GM12878 (cell line): Measurements from ENCODE around the gene SLC2A2. TPM values are rescaled to one million over a fixed set of nuclear protein-coding genes. Genes with fewer than 3 reads are reported as not detected.

Source experiments
- ATAC-seq: fragments of 200-7000 bp; cut with Tn5 transposase; 3 replicates; pipeline ENCODE4 v1.9.1; 2020; ENCODE audit warnings: mild to moderate bottlenecking, moderate library complexity
- BruUV-seq: library from RNA; stranded (reverse); fragments of 400-500 nt; replicated peaks from 2 replicates; lab custom pipeline; 2021; lab: Mats Ljungman, UMichigan
- CTCF ChIA-PET: fragments of 300-600 bp; sonication (Branson Sonifier 250); formaldehyde crosslinking; extraction: SDS; loops from one replicate; lab custom pipeline; 2021; ENCODE audit warnings: inconsistent platforms; lab: Yijun Ruan, JAX
- POLR2A ChIA-PET: fragments of 350-600 bp; formaldehyde crosslinking; extraction: SDS; loops from one replicate; lab custom pipeline; 2021; ENCODE audit warnings: inconsistent platforms; lab: Charles Lee
- RAD21 ChIA-PET: fragments of 300-600 bp; sonication (Branson Sonifier 250); formaldehyde crosslinking; loops from one replicate; lab custom pipeline; 2023; ENCODE audit warnings: antibody characterized with exemption; ENCODE audit not compliant: unreplicated experiment; lab: Charles Lee
- SMC1A ChIA-PET: fragments of 300-600 bp; sonication (Branson Sonifier 250); formaldehyde crosslinking; loops from one replicate; lab custom pipeline; 2023; ENCODE audit not compliant: unreplicated experiment, uncharacterized antibody; lab: Charles Lee
- DNase-seq: peaks from one replicate; pipeline ENCODE4 v3.0.0-alpha.2; 2011; ENCODE audit warnings: low read depth, low spot score
- FAIRE-seq: peaks from 3 replicates; lab custom pipeline; 2011; peaks lifted over from hg19 to GRCh38; lab: Jason Lieb, UNC
- H2AFZ ChIP-seq: 2 replicates; pipeline ENCODE4 v1.6.0; 2011; ENCODE audit warnings: low read depth, low read length, control low read depth; ENCODE audit not compliant: control insufficient read depth
- H3K27ac ChIP-seq: 2 replicates; pipeline ENCODE4 v1.5.1; 2011; ENCODE audit warnings: control low read depth; ENCODE audit not compliant: control insufficient read depth, insufficient read depth
- H3K27me3 ChIP-seq, 2 experiments: replicated peaks in 1 of 2; 2 replicates each; pipeline versions ENCODE4 v1.6.0 to v1.6.1; 2011; ENCODE audit warnings: low read length in 1 of 2; ENCODE audit not compliant: control insufficient read depth in 2 of 2, insufficient read depth in 2 of 2
- H3K36me3 ChIP-seq, 2 experiments: 2 replicates each; pipeline ENCODE4 v1.5.1; 2011; ENCODE audit warnings: low read length in 1 of 2; ENCODE audit not compliant: control insufficient read depth in 2 of 2, insufficient read depth in 2 of 2
- H3K4me1 ChIP-seq: 2 replicates; pipeline ENCODE4 v1.6.1; 2011; ENCODE audit warnings: mild to moderate bottlenecking, low read length, moderate library complexity, mixed read lengths; ENCODE audit not compliant: control insufficient read depth, insufficient read depth
- H3K4me2 ChIP-seq: 2 replicates; pipeline ENCODE4 v1.6.0; 2011; ENCODE audit warnings: control low read depth; ENCODE audit not compliant: control insufficient read depth, insufficient read depth
- H3K4me3 ChIP-seq: fragments of 200-600 bp; sonication (generic); 2 replicates; pipeline ENCODE4 v1.5.1; 2016
- H3K79me2 ChIP-seq: 2 replicates; pipeline ENCODE4 v1.6.0; 2011; ENCODE audit warnings: low read length; ENCODE audit not compliant: control insufficient read depth, insufficient read depth
- H3K9ac ChIP-seq: 2 replicates; pipeline ENCODE4 v1.8.0; 2011; ENCODE audit warnings: low read length, control low read depth, mixed read lengths; ENCODE audit not compliant: control insufficient read depth, insufficient read depth
- H3K9me3 ChIP-seq: replicated peaks from 3 replicates; pipeline ENCODE4 v1.5.1; 2011; ENCODE audit warnings: mild to moderate bottlenecking, low read length; ENCODE audit not compliant: control insufficient read depth, insufficient read depth
- H4K20me1 ChIP-seq: 2 replicates; pipeline ENCODE4 v1.6.0; 2011; ENCODE audit not compliant: control insufficient read depth, insufficient read depth
- CREM ChIP-seq: IDR thresholded peaks from 2 replicates; pipeline ENCODE4 v1.6.1; 2014; ENCODE audit warnings: antibody characterized with exemption, low read depth
- EGR1 ChIP-seq, 2 experiments: IDR thresholded peaks; 1 replicate in 1 of 2; 2 replicates in 1 of 2; pipeline ENCODE4 v1.6.1; 2011 to 2012; ENCODE audit warnings: low read depth in 2 of 2, low read length in 2 of 2, borderline replicate concordance in 1 of 2, mild to moderate bottlenecking in 1 of 2, moderate library complexity in 1 of 2
- HDGF ChIP-seq: fragments of 450-650 bp; IDR thresholded peaks from 2 replicates; pipeline ENCODE4 v1.6.1; 2016; ENCODE audit warnings: antibody characterized with exemption
- NR2C2 ChIP-seq: IDR thresholded peaks from 2 replicates; pipeline ENCODE4 v1.6.1; 2011; ENCODE audit warnings: borderline replicate concordance, low read depth; ENCODE audit not compliant: control insufficient read depth, insufficient read length
- SIX5 ChIP-seq: IDR thresholded peaks from 2 replicates; pipeline ENCODE4 v1.6.1; 2011; ENCODE audit warnings: mild to moderate bottlenecking, low read depth, low read length, moderate library complexity; ENCODE audit not compliant: severe bottlenecking
- SP1 ChIP-seq: IDR thresholded peaks from one replicate; pipeline ENCODE4 v1.6.1; 2011; ENCODE audit warnings: low read depth, low read length
- SPI1 ChIP-seq: IDR thresholded peaks from 2 replicates; pipeline ENCODE4 v1.6.1; 2011; ENCODE audit warnings: low read depth, mild to moderate bottlenecking, low read length, moderate library complexity, borderline replicate concordance; ENCODE audit not compliant: insufficient read depth
- TCF12 ChIP-seq: IDR thresholded peaks from 2 replicates; pipeline ENCODE4 v1.6.1; 2011; ENCODE audit warnings: low read depth, mild to moderate bottlenecking, low read length
- TCF3 ChIP-seq: IDR thresholded peaks from 2 replicates; pipeline ENCODE4 v1.6.1; 2012; ENCODE audit warnings: low read depth, mild to moderate bottlenecking, low read length, borderline replicate concordance; ENCODE audit not compliant: insufficient read depth
- ZSCAN29 ChIP-seq: fragments of 450-650 bp; IDR thresholded peaks from 2 replicates; pipeline ENCODE4 v1.6.1; 2017; ENCODE audit warnings: mild to moderate bottlenecking, moderate library complexity
- WGBS: methylation state at CpG from one replicate; pipeline ENCODE4 v1.1.6; 2016; ENCODE audit warnings: low lambda C conversion rate; ENCODE audit not compliant: insufficient replicate concordance, insufficient coverage; ENCODE audit errors: missing lambda C conversion rate; 5-methylcytosine and 5-hydroxymethylcytosine counted together
- in situ Hi-C: fragments of 300-500 bp; cut with MboI; formaldehyde crosslinking; loops from 9 replicates; pipeline ENCODE4 v1.14.3; 2018; ENCODE audit warnings: mixed read lengths
- intact Hi-C: fragments of 100-400 bp; cut with micrococcal nuclease; formaldehyde crosslinking; loops from one replicate; pipeline ENCODE4 v1.14.2; 2022; ENCODE audit not compliant: unreplicated experiment
- polyA plus RNA-seq, 11 experiments: library from polyadenylated mRNA; depleted of rRNA in 4 of 11; unstranded in 6 of 11; stranded (reverse) in 5 of 11; fragments of >200 nt; fragmentation: Nextera tagmentation in 4 of 11; fragmentation: Illumina TruSeq in 1 of 11; extraction: Ambion mirVana in 4 of 11; extraction: Trizol in 1 of 11; gene quantifications; 1 replicate in 1 of 11; 2 replicates in 10 of 11; pipeline versions ENCODE4 v1.2.1 to v1.2.3, GENCODE V29; 2011 to 2016; ENCODE audit warnings: inconsistent platforms in 2 of 11, missing spikeins in 2 of 11, low read depth in 1 of 11
- total RNA-seq, 4 experiments: library from RNA; depleted of rRNA in 3 of 4; stranded (reverse); fragments of >200 nt in 3 of 4; fragmentation: Illumina TruSeq in 1 of 4; extraction: Trizol in 1 of 4; gene quantifications; 2 replicates each; pipeline versions ENCODE4 v1.2.1 to v1.2.3, GENCODE V29; 2013 to 2021
- TF ChIP-seq, protein P1 (sequence below): fragments of 450-650 bp; IDR thresholded peaks from 2 replicates; pipeline ENCODE4 v1.6.1; 2017; ENCODE audit warnings: mild to moderate bottlenecking, moderate library complexity
- TF ChIP-seq, protein P2 (sequence below): fragments of 450-650 bp; IDR thresholded peaks from 2 replicates; pipeline ENCODE4 v1.6.1; 2014; ENCODE audit warnings: mild to moderate bottlenecking

Gene SLC2A2
- total and polyA plus RNA-seq, 10 of the 15 experiments (the other 5 are each of a cell fraction or from before 2014, with no cell fraction given): 0.04 to 0.10 (median 0.04) TPM; not detected in 7

DNA sequence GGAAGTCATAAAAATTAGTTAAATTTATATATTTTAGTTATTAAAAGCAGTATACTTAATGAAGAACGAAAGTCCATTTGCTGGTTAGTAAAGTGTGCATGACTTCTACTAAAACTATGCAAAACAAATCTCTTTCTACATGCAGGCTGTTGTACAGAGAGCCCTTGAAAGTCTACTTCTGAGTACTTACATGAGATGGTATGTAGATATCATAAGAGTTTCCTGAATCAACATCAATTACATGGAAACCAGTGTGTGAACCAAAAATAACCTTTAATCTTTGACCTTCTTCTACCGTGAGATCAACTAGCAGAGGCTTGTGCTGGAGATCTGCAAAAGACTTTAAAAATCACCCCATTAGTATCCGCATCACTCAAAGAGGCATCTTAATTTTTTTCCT is 42.1 kb upstream of the SLC2A2 start:
- no peak overlapping the region for H3K4me2 ChIP-seq
- H3K36me3 ChIP-seq: peaks cover 6 to 29% of the 10 kb centered on the region in 2 experiments; a peak in 3 of 4 replicates
- CTCF ChIA-PET: interaction anchor here (0.6 to 1.0 kb wide), 2 partner anchors 106 to 498 kb away, joined by 3 read pairs; no protein-coding TSS in a partner anchor
- H3K4me1 ChIP-seq: no peaks in the 10 kb centered on the region
- POLR2A ChIA-PET: no interaction called here
- ATAC-seq (no peak), FAIRE-seq (no peak), DNase-seq (no peak)
- H3K27ac ChIP-seq: no peak overlapping the region
- 95% methylated on average over 3 of the region's 3 CpGs for WGBS
- TF ChIP-seq SIX5 (no peak), HDGF (no peak), TCF3 (no peak), ZSCAN29 (no peak), TCF12 (no peak), SP1 (no peak), EGR1 (IDR thresholded peaks at IDR 0.05; ENCODE audit: borderline replicate concordance in 1 of 2, low read depth in 2 of 2, low read length in 2 of 2) (no peak), SPI1 (no peak), NR2C2 (no peak), CREM (no peak)
- TF ChIP-seq, protein P1, sequence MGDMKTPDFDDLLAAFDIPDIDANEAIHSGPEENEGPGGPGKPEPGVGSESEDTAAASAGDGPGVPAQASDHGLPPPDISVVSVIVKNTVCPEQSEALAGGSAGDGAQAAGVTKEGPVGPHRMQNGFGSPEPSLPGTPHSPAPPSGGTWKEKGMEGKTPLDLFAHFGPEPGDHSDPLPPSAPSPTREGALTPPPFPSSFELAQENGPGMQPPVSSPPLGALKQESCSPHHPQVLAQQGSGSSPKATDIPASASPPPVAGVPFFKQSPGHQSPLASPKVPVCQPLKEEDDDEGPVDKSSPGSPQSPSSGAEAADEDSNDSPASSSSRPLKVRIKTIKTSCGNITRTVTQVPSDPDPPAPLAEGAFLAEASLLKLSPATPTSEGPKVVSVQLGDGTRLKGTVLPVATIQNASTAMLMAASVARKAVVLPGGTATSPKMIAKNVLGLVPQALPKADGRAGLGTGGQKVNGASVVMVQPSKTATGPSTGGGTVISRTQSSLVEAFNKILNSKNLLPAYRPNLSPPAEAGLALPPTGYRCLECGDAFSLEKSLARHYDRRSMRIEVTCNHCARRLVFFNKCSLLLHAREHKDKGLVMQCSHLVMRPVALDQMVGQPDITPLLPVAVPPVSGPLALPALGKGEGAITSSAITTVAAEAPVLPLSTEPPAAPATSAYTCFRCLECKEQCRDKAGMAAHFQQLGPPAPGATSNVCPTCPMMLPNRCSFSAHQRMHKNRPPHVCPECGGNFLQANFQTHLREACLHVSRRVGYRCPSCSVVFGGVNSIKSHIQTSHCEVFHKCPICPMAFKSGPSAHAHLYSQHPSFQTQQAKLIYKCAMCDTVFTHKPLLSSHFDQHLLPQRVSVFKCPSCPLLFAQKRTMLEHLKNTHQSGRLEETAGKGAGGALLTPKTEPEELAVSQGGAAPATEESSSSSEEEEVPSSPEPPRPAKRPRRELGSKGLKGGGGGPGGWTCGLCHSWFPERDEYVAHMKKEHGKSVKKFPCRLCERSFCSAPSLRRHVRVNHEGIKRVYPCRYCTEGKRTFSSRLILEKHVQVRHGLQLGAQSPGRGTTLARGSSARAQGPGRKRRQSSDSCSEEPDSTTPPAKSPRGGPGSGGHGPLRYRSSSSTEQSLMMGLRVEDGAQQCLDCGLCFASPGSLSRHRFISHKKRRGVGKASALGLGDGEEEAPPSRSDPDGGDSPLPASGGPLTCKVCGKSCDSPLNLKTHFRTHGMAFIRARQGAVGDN: no peak
- TF ChIP-seq, protein P2, sequence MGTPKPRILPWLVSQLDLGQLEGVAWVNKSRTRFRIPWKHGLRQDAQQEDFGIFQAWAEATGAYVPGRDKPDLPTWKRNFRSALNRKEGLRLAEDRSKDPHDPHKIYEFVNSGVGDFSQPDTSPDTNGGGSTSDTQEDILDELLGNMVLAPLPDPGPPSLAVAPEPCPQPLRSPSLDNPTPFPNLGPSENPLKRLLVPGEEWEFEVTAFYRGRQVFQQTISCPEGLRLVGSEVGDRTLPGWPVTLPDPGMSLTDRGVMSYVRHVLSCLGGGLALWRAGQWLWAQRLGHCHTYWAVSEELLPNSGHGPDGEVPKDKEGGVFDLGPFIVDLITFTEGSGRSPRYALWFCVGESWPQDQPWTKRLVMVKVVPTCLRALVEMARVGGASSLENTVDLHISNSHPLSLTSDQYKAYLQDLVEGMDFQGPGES: no peak
- BruUV-seq: no TSS peak
- no peaks in the 10 kb centered on the region for H3K27me3 ChIP-seq
- intact Hi-C loops: no loop called here
- no peak overlapping the region for H3K4me3 ChIP-seq
- H3K9me3 ChIP-seq: no peaks in the 10 kb centered on the region
- no peaks in the 10 kb centered on the region for H3K79me2 ChIP-seq
- H4K20me1 ChIP-seq: no peaks in the 10 kb centered on the region
- in situ Hi-C loops: no loop called here
- RAD21 ChIA-PET: interaction anchor here (1.6 kb wide), 1 partner anchor 19 kb away, joined by 3 read pairs; no protein-coding TSS in a partner anchor
- H3K9ac ChIP-seq: no peak overlapping the region
- SMC1A ChIA-PET: no interaction called here
- H2AFZ ChIP-seq: no peak overlapping the region
